ENCODE data around the gene ERFE.
A peak's percentile ranks its signal among the peaks of the same experiment; 100 is the strongest.
"Not testable (repeated sequence)": the region's sequence is repeated elsewhere in the genome, so short reads cannot be mapped to it uniquely, and the experiment has no call there.

ERFE gene

GRCh38 chr2:238168196-238169047 lies 9.7 kb downstream of the ERFE start:
- no peak for DNase-seq

DNA sequence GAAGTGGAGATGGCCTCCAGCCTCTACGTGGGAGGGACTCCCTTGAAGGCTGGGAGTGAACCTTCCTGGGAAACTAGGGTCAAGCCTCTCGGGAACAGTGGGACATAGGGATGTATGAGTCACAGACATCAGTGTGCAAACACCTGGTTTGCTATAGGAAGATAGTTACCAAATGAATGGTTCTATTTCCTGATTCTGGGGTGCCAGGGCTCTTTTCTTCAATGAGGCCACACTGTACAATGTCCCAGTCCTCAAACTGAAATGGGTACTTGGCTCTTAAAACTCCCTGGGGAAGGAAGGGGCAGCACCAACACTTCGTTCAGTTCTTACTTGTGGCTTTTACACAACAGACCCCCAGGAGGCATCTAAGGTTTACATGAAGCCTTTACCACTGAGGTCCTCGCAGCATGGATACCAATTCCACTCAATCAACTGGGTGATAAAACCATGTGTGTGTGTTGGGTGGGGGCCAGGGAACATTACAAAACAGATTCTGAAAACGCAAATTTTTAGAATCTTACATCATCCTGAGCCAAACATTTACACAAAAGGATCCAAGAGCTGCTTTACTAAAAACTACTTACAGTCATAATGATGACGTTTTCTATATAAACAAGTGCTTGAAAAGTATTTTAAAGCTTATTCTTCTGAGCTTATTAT lies 10.4 kb downstream of the ERFE start:
- no peak for DNase-seq

- DNase-seq = peak; percentile 35
Measured at GRCh38 chr2:238169708-238170251, 11.0 kb downstream of the ERFE start.

DNA sequence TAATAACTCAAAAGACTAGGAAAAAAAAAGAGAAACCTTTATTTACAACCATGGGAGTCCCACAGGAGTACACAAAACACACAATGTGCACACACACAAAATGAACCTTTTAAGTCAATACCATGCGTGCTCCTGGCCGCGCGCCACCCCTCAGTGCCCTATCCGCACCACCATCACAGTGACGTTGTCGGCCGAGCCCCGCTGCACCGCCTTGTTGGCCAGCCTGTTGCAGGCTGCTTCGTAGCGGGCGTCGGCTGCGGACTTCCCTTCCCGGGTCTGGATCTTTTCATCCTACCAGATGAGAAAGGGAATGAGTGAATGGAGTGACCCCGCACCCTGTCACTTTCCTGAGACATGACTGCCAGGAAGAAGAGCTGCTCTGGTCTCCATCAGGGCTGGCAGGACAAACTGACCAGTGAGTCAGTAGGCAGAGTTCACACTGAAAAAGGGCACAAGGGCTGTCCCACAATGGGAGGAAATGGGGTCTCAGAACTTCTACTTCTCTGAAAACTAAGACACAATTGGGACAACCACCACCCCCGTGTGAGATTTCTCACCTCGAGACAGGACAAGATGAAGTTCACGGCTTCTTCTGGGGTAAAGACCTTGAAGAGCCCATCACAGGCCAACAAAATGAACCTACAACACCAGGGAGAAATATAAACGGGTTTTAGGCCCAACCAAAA lies 11.8 kb downstream of the ERFE start:
- no peak for DNase-seq

GRCh38 chr2:238171072-238171431 lies 12.3 kb downstream of the ERFE start:
- not testable (repeated sequence) for DNase-seq

GRCh38 chr2:238171575-238172187 lies 12.9 kb downstream of the ERFE start:
- DNase-seq = no peak

DNA sequence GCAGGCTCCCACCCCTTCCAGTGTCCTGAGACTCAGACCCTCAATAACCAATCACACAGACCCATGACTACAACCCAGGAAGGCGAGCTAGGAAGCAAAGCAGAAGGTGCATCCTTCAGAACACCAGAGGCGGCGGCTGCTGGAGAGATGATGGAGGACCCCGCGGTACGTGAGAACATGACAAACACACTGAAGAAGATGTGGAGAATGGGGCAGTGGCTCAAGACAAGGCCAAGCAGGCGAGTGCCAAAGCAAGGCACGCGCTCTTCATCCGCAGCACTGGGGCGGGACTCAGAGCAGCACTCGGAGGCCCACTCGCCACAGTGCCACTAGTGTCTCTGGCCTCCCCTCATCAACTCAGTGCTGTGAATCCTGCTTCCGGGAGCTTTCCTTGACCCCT lies 13.7 kb downstream of the ERFE start:
- DNase-seq = no peak

GRCh38 chr2:238173692-238174091 lies 14.9 kb downstream of the ERFE start:
- no peak for DNase-seq

DNA sequence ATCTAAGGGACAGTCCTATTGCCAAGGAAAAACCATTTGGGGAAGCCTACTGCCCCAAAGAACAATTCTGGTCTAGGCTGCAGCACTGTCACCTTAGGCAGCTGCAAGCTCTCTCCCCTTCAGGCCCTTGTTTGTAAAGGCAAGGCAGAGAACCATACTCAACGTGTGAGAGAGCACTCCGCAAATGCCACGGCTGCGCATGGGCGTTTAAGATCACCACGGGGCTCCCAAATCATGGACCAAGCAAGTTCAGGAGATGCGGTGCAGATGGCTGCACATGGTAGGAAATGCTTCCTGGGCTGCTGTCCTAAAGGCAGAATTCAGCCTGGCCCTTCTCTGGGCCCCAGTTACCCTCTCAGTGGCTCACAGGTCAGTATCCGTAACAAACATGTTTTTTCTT lies 15.5 kb downstream of the ERFE start:
- DNase-seq = no peak

GRCh38 chr2:238174701-238175100 lies 15.9 kb downstream of the ERFE start:
- DNase-seq = no peak

- DNase-seq = no peak
Measured at GRCh38 chr2:238176613-238177012, 17.8 kb downstream of the ERFE start.

DNA sequence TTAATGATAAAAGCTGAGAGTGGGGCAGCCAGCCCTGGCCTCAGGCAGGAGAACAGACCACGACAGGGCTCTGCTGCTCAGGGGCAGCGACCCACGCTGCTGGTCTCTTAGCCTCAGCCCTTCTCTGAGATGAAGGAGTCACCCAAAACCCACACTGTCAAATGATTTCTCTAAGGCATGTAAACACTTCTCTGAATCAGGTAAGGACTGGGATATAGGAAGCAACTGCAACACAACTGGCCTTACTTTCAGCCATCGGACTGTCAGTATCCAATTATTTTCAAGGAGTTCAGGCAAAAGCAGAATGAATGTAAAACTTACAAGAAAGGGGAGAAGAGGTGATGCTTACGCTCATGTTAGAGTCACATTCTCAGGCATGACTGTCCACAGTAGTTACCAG lies 21.8 kb downstream of the ERFE start:
- DNase-seq = no peak

DNA sequence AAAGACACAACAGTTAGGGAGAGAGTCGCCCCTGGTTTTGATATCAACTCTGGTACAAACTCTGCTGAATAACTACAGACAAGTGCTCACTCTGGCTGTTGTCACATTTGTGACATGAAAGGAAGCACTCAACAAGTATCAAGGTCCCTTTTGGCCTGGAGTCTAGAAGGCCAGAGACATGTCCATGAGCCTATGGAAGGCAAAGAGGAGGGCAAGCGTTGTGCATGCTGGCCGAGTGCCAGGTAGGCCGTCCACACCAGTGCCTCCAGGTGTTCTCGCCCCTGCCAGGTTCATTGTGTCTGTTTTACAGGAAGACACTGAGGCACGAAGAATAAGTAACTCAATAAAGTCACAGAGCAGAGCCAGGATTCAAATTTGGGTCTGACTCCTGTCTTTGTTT lies 23.6 kb downstream of the ERFE start:
- DNase-seq = no peak

GRCh38 chr2:238183821-238184220 lies 25.1 kb downstream of the ERFE start:
- DNase-seq = no peak

DNA sequence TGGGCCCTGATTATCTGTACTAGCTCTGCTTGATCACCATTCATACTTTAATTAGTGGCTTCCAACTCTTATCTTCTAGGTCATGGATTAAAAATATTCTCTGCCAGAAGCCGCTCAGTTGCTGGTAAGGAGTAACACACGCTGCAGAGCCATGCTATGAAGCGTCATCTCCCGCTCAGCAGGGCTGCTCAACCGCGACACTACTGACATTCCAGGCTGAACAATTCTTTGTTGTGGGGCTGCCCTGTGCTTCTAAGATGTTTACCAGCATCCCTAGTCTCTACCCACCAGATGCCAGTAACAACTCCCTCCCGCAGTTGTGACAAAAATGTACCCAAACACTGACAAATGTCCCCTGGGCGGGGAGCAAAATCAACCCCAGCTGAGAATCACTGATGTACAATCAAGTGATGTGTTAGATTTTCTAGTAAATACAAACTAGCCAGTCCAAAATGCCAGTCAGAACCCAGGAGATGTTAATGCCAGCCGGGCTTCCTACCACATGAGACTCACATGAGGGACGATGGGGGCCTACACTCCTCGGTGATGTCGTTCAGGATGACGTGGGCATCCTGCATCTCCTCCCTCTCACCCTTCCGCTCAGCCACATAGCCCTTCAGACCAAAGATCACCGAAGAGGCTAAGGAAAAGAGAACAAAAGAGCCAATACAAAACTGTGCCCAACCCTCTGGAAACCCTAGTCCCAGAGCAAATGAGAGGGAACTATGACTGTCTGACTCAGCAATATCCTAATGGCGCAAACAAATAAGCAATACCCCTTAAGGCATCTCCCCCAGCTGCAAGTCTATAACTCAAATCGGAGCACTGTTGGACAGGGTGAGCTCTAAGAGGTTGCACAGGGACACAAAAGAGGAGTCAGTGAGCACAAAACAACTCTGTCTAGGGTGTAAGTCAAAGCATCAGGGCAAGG lies 29.1 kb downstream of the ERFE start:
- peak; percentile 19 for DNase-seq

DNA sequence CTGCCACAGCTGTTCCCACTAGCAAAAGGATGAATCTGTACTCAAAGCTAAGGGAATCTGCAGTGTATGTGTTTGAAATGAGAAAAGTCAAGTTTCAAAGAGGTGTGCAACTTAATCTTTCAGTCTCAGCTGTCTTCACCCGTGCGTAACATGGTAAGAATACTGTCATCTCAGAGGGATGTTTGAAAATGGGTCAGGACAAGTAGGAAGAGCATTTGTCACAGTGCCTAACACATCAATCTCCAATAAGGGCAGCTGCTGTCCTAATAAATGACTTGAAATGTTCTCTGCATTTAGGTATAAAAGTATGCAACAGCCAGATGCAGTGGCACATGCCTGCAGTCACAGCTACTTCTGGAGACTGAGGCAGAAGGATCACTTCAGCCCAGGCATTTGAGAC lies 31.7 kb downstream of the ERFE start:
- DNase-seq = no peak

GRCh38 chr2:238202326-238203093 lies 43.7 kb downstream of the ERFE start:
- peak; percentile 60 for DNase-seq

DNA sequence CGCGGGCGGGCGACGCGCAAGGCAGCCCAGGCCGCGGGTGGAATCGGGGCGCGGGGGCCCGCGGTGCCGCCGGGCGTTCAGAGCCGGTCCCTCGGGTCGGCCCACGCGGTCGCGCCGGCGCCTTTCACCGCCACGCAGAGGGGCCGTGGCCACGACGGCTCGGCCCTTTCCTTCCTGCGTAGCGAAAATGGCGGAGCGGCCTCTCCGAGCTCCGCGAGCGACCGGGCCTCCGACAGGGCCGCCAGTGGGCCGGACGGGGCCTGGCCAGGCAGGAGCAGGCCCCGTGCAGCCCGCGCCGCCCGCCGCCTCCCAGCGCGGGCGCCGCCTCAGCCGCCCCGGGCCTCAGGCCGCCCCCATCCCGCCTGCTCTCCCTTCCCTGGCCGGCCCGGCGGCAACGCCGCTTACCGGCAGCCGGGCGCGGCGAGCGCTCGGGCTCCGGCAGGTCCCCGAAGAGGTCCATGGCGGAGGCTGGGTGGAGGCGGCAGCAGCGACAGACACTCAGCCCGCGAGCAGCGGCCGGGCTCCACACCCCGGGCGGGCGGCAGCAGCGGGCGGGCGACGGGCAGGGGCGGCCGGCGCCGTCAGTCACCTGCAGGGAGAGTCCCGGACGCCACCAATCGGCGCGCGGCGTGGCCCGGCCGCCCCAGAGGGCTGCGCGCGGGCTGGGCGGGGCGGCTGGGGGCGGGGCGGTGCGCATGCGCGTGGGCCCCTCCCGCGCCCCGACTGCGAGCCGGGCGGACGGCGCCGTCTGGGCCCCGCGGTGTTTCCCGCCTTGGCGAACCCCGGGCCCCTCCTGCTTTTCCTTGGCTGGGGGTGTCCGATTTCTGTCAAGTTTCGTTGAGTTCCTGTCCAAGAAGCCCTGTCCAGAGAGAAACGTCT lies 44.6 kb downstream of the ERFE start, which contains the start of gene ILKAP:
Gene ILKAP (minus strand): TSS at position 602 of the 879 bp plus-strand sequence. CDS start 142 bp downstream, at position 460.
- DNase-seq = peak; percentile 90

GRCh38 chr2:238203973-238204683 lies 45.4 kb downstream of the ERFE start:
- DNase-seq = no peak
